Pancreas (tissue), 10 donors: ENCODE measurements around the gene SSBP3. TPM values are rescaled to one million over a fixed set of nuclear protein-coding genes. Genes with fewer than 3 reads are reported as not detected.
"Not testable (repeated sequence)": the region's sequence is repeated elsewhere in the genome, so short reads cannot be mapped to it uniquely, and the experiment has no call there.

ENCODE experiments used
- ATAC-seq, 4 donors: fragments of 200-7000 bp; cut with Tn5 transposase; one replicate each; pipeline versions ENCODE4 v1.8.0 to v1.9.1; 2020; ENCODE audit warnings: mild to moderate bottlenecking in 4 of 4, moderate library complexity in 4 of 4
- DNase-seq, 6 donors: peaks; one replicate each; pipeline ENCODE4 v3.0.0-alpha.2; 2020
- FAIRE-seq: peaks from 2 replicates; lab custom pipeline; 2012; peaks lifted over from hg19 to GRCh38; lab: Jason Lieb, UNC
- H3K27ac ChIP-seq, 4 donors: fragments of 200-600 bp; sonication (generic); 1 replicate in 3 of 4; 2 replicates in 1 of 4; pipeline versions ENCODE4 v1.5.0 to v1.8.0; 2020
- H3K27me3 ChIP-seq, 4 donors: fragments of 200-600 bp; one replicate each; pipeline ENCODE4 v1.8.0; 2021
- H3K36me3 ChIP-seq, 3 donors: fragments of 200-600 bp; sonication (generic) in 1 of 3; one replicate each; pipeline versions ENCODE4 v1.5.0 to v1.8.0; 2020 to 2021
- H3K4me1 ChIP-seq, 3 donors: fragments of 200-600 bp; one replicate each; pipeline ENCODE4 v1.8.0; 2021
- H3K4me3 ChIP-seq, 4 donors: fragments of 200-600 bp; sonication (generic) in 2 of 4; one replicate each; pipeline versions ENCODE4 v1.5.0 to v1.8.0; 2020 to 2021
- H3K9me3 ChIP-seq, 4 donors: fragments of 200-600 bp; one replicate each; pipeline ENCODE4 v1.8.0; 2021
- CTCF ChIP-seq, 4 donors: fragments of 200-600 bp; sonication (generic) in 3 of 4; IDR thresholded peaks; one replicate each; pipeline versions ENCODE4 v1.5.0 to v1.8.0; 2021; ENCODE audit warnings: antibody characterized with exemption in 4 of 4
- WGBS, 2 donors: extraction: QIAGEN DNeasy Blood & Tissue Kit; methylation state at CpG; one replicate each; pipeline ENCODE4 v1.1.7; 2013; 5-methylcytosine and 5-hydroxymethylcytosine counted together
- intact Hi-C, 3 donors: fragments of 100-400 bp; cut with DNase I; formaldehyde crosslinking; loops; one replicate each; pipeline versions ENCODE4 v1.11.1 to v1.14.2; 2022
- polyA plus RNA-seq, 2 donors: library from polyadenylated mRNA; stranded (reverse); fragments of 200-250 nt; gene quantifications; one replicate each; pipeline ENCODE4 v1.2.3, GENCODE V29; 2013
- total RNA-seq, 6 donors: library from RNA; stranded (reverse); fragmentation: NEBNext Ultra II Directional in 4 of 6; extraction: Animal tissue kit (Norgen Biotek cat#: 25700) in 4 of 6; gene quantifications; one replicate each; pipeline versions ENCODE4 v1.2.1 to v1.2.4, GENCODE V29; 2021 to 2023
- donor health status: healthy with polysubstance abuse.
- donor health status: DM: no; HTN: no; CAD: no; lungs with moderate emphysema.
- donor health status: DM: no; HTN: no; CAD: no.
- donor health status: control.
- donor health status: control.
- donor health status: Bipolar disorder and iron deficiency.
- donor health status: DM: yes; HTN: yes; CAD: no.
- donor health status: DM: no; HTN: no; CAD: no.
- donor health status: DM: no; HTN: no; CAD: no.
- donor health status: DM: yes; HTN: yes; CAD: no.

The SSBP3 gene
- total and polyA plus RNA-seq, 8 donors: 16.4 to 31.0 (median 22.9) TPM

DNA sequence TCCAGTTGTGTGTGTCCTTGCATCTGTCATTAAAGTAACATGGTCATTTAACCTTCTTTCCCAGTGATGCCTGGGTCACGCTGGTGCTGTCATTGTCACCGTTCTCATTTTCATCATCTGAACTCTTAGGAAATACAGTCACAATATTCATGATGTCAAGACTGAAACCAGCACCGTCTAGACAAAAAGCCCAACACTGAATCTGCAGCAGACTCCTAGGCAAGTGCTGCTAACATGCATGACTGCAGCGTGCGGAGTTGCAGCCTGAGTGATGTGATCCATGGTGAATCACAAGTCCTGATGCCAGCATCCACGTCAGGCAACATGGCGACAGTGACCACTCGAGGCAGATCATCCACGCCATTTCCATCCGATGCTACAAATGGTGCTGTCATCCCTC, 168.6 kb downstream of the SSBP3 start:
- no peaks in the 10 kb centered on the region for H3K4me1 ChIP-seq

GRCh38 chr1:54234284-54234683, 171.9 kb downstream of the SSBP3 start:
- no peaks in the 10 kb centered on the region for H3K4me1 ChIP-seq
- no peak for ATAC-seq
- DNase-seq: no peak
- no peak overlapping the region for H3K4me3 ChIP-seq
- H3K27me3 ChIP-seq: no peaks in the 10 kb centered on the region
- WGBS, 2 donors: 90 to 93% methylated on average over 2 of the region's 2 CpGs
- FAIRE-seq: no peak
- H3K27ac ChIP-seq: no peak overlapping the region
- H3K9me3 ChIP-seq: no peaks in the 10 kb centered on the region
- peaks cover 0 to 5% (median 0%) of the 10 kb centered on the region in 3 donors for H3K36me3 ChIP-seq
- intact Hi-C loops: no loop called here
- TF ChIP-seq CTCF (IDR thresholded peaks at IDR 0.05): no peak

More for the DNA sequence above, 168.6 kb downstream of the SSBP3 start:
- Histone ChIP-seq H3K36me3 (peaks cover 0 to 5% (median 0%) of the 10 kb centered on the region in 3 donors), H3K27me3 (no peaks in the 10 kb centered on the region), H3K9me3 (no peaks in the 10 kb centered on the region), H3K4me3 (no peak overlapping the region), H3K27ac (no peak overlapping the region)
- ATAC-seq (no peak), DNase-seq (no peak), FAIRE-seq (no peak)
- intact Hi-C loops: no loop called here
- TF ChIP-seq CTCF (IDR thresholded peaks at IDR 0.05): no peak
- 91 to 92% methylated on average over 10 of the region's 10 CpGs for WGBS, 2 donors

DNA sequence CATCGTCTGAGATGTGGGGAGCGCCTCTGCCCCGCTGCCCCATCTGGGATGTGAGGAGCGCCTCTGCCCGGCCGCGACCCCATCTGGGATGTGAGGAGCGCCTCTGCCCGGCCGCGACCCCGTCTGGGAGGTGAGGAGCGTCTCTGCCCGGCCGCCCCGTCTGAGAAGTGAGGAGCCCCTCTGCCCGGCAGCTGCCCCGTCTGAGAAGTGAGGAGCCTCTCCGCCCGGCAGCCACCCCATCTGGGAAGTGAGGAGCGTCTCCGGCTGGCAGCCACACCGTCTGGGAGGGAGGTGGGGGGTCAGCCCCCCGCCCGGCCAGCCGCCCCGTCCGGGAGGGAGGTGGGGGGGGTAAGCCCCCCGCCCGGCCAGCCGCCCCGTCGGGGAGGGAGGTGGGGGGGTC, 173.0 kb downstream of the SSBP3 start:
- FAIRE-seq, H3K36me3 ChIP-seq, ATAC-seq, DNase-seq, H3K27ac ChIP-seq, H3K9me3 ChIP-seq, H3K4me1 ChIP-seq, intact Hi-C loops, H3K4me3 ChIP-seq, H3K27me3 ChIP-seq: not testable (repeated sequence)
- 95 to 96% methylated on average over 24 to 32 of the region's 33 CpGs for WGBS, 2 donors

- H3K27ac ChIP-seq: no peak overlapping the region
- no peak for TF ChIP-seq CTCF (IDR thresholded peaks at IDR 0.05)
- no peak for DNase-seq
Observed at GRCh38 chr1:54230507-54231339, 175.5 kb downstream of the SSBP3 start.

GRCh38 chr1:54229281-54229891, 176.8 kb downstream of the SSBP3 start:
- no peak for FAIRE-seq
- Histone ChIP-seq H3K27me3 (no peaks in the 10 kb centered on the region), H3K9me3 (no peaks in the 10 kb centered on the region), H3K4me1 (peaks cover 0 to 5% (median 4%) of the 10 kb centered on the region in 3 donors), H3K4me3 (no peak overlapping the region), H3K36me3 (no peaks in the 10 kb centered on the region), H3K27ac (no peak overlapping the region)
- WGBS, 2 donors: 68 to 80% methylated on average over 11 of the region's 11 CpGs
- DNase-seq: peak in 1 of 6 donors; percentile 29
- intact Hi-C loops: no loop called here
- no peak for TF ChIP-seq CTCF (IDR thresholded peaks at IDR 0.05)
- ATAC-seq: peak in 2 of 4 donors; percentile 11 to 38

More at GRCh38 chr1:54230507-54231339, 175.5 kb downstream of the SSBP3 start:
- intact Hi-C loops: no loop called here
- no peaks in the 10 kb centered on the region for H3K9me3 ChIP-seq
- H3K27me3 ChIP-seq: no peaks in the 10 kb centered on the region
- FAIRE-seq: no peak
- WGBS, 2 donors: 82 to 85% methylated on average over 15 of the region's 15 CpGs
- H3K4me1 ChIP-seq: peaks cover 0 to 5% (median 4%) of the 10 kb centered on the region in 3 donors
- H3K4me3 ChIP-seq: no peak overlapping the region
- no peaks in the 10 kb centered on the region for H3K36me3 ChIP-seq
- no peak for ATAC-seq
